Measurements from ENCODE around the gene SCGB3A2.
"Not testable (repeated sequence)": the region's sequence is repeated elsewhere in the genome, so short reads cannot be mapped to it uniquely, and the experiment has no call there.

The SCGB3A2 gene

DNA sequence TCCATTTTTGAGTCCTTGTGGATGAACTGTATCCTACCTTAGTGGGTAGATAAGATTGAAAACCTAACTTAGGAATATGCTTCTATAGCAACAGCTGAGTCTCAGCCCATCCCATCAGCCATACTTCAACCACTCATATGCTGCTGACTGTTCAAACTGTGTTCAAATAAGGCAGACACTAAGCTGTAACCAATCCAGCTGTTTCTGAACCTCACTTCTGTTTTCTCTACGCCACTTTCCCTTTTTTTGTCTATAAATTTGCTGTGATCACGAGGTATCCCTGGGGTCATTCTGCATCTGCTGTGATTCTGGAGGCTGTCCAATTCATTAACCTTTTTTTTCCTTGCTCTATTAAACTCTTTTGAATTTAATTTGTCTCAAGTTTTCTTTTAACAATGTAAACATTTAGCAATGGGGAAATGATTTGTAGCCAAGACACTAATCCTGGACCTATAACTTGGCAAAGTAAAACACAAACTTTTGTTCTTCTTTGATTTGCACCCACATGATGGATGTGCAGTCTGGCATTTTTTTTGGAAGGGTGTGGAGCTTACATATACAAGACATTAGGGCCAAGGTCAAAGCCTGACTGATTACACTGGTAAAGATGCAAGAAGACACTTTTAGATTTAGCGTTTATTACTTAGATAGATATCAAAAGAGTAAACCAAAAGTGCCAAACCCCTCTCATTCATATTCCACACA lies 14.9 kb upstream of the SCGB3A2 start:
- DNase-seq = no peak

DNA sequence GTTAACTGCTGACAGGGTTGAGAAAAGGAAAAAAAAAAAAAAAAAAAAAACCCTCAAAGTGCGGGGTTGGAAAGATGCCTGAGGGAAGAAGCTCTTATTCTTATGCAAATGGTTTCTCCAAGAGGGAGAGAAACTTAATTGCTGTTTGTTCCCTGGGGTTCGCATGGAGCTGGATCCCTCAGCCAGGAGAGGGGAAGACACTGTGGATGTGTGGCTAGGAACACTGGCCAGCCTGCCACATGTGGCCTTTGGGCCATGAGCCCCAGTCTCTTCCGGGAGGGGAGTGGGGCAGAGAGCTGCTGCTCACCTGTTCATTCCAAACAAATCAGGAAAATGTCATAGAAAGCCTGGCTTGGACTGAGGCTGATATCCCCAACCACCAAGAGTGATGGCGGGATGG lies 9.4 kb upstream of the SCGB3A2 start:
- no peak for DNase-seq

DNA sequence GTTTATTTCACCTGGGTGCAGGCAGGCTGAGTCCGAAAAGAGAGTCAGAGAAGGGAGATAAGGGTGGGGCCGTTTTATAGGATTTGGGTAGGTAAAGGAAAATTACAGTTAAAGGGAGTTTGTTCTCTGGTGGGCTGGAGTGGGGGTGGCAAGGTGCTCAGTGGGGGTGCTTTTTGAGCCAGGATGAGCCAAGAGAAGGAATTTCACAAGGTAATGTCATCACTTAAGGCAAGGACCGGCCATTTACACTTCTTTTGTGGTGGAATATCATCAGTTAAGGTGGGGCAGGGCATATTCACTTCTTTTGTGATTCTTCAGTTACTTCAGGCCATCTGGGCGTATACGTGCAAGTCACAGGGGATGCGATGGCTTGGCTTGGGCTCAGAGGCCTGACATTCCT lies 8.6 kb upstream of the SCGB3A2 start:
- DNase-seq = not testable (repeated sequence)

DNA sequence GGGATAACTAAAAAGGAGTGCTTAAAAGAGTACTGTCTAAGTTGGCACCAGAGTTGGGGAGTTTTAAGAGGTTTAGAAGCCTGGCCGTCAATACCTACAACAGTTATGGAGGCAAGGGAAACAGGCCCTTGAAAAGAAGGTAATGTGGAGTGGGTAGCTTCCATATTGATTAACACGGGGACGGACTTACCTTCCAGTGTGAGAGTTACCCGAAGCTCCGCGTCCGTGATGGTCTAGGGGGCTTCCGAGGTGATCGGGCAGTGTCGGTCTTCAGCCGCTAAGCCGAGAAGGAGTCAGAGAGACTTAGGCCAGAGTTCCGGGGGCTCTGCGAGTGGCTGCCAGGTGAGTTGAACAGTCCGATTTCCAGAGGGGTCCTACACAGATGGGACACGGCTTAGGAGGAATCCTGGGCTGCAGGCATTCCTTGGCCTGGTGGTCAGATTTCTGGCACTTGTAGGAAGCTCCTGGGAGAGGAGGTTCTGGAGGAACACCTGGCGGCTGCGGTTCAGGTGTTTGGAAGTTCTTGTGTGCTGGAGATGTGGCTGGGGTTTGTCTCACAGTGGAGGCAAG lies 6.4 kb upstream of the SCGB3A2 start:
- not testable (repeated sequence) for DNase-seq

DNA sequence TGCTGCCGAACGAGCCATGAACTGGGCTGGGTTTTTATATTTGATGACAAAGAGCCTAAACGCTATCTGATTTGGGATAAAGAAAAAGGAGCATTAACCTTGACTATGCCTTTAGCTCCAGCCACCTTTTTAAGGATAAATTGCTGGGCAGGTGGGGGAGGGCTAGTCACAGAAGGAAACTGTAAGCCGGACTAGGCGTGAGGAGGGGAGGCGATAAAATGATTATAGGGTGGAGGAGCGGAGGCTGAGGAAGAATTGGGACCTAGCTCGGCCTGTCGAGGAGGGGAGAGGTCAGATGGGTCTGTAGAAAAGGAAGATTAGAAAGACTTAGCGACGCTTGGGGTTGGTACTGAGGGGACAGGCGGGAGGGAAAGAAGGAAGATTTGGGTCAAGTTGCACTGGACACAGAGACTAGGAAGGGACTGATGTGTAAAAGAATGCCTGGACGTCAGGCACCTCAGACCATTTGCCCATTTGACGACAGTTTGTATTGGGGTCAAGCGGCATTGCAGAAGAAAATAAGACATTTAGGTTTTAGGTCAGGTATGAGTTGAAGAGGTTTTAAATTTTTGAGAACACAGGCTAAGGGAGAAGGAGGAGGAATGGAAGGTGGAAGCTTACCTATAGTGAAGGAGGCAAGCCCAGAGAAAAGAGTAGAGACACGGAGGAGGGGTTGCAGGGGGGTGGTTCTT lies 5.6 kb upstream of the SCGB3A2 start:
- not testable (repeated sequence) for DNase-seq

DNA sequence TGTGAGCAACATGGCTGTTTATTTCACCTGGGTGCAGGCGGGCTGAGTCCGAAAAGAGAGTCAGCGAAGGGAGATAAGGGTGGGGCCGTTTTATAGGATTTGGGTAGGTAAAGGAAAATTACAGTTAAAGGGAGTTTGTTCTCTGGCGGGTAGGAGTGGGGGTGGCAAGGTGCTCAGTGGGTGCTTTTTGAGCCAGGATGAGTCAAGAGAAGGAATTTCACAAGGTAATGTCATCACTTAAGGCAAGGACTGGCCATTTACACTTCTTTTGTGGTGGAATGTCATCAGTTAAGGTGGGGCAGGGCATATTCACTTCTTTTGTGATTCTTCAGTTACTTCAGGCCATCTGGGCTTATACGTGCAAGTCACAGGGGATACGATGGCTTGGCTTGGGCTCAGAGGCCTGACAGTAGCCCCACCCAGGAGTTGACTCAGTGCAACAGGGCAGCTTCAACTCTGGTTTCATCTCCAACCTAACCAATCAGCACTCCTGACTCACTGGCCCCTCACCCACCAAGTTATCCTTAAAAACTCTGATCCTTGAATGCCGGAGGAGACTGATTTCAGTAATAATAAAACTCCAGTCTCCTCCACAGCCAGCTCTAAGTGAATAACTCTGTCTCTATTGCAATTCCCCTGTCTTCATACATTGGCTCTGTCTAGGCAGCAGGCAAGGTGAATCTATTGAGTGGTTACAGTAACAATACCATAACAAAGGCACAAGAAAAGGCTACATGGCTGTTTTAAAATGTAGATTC lies 4.2 kb upstream of the SCGB3A2 start:
- DNase-seq = not testable (repeated sequence)

DNA sequence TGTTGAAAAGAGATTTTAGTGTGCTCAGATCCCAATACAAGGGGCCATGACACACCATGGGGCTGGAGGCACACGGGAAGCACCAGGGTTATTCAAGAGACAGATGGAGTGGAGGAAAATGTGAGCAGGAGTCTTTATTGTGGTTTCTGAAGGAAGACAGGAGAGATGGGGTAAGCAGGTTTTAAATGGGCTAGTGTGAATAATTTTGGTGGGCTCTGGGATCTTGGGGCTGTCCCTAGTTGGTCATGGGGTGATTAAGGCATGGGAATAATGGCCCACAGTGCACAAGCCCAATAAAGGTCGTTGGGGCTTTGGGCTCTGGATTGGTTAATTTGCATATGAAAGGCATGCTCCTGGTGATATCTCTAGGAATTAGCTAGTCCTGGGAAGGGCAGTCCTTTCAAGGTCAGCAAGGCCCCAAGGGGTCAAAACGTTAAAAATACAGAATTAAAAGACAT lies 3.6 kb upstream of the SCGB3A2 start:
- no peak for DNase-seq

DNA sequence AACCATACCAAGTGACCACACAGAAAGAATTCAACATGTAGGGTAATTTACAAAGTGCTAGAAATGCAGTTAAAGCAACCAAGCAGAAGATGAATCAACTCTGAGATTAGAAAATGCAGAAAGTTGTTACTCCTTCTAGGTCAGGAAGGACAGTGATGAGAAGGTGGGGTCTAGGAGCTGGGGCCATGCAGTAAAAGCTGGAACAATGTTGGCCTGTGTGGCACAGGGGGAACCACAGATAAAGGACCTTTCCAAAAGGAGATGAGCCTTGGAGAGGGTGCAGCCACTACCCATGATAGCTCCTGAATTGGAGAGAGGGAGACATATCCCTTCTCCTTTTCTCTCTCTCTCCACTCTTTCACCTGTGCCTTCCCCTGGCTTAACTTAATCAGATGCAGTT lies 2.4 kb upstream of the SCGB3A2 start:
- no peak for DNase-seq

DNA sequence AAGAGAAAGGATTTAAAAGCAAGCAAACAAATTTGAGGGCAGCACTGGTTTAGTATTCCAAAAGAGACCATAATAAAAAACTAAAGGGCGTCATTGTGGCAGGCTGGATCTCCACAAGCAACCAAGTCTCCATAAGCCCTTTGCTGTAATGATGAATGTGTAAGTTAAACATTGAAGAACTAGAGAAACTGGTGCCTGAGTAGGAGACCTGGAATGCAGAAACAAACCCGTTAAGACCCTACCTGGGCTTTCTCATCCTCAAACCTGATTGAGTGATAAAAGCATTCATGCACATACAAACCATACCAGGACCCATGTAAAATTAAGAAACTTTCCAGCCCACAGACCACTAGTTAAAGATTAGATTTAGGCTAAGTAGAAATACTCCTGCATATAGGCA lies 1.9 kb upstream of the SCGB3A2 start:
- no peak for DNase-seq

DNA sequence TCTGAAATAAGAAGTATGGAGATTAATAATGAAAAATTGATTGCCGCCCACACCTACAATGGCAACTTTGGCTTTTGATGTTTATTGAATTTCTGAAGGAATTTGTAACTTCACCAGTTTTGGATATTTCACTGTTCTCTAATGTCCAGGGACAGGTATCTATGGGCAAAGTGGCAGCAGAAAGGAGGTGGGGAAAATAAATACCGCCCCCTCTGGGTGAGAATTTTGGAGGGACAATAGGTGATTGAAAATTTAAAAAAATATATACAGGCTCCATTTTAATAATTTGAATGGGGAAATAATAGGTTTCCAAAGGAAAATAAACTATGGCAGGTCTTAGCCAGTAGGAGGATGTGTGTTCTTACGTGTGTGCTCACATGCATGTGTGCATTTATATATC lies 1.3 kb downstream of the SCGB3A2 start:
- no peak for DNase-seq

DNA sequence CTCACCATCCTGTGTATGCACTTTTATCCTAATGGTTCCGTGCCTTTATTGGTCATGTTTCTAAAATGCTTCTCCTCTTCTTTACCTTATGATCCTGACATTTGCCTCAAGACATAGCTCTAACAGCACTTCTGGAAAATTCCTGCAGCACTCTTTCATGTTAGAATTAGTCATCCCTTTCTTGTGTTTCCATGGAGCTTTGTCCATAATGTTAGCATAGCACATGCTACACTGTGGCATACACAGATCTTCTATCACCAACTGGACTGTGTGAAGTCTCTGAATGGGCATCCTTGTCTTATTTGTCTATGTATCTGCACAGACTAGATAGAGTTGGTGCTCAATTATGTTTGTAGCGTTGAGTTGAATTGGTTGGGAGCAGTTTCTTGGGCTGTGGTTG lies 2.0 kb downstream of the SCGB3A2 start:
- DNase-seq = no peak

DNA sequence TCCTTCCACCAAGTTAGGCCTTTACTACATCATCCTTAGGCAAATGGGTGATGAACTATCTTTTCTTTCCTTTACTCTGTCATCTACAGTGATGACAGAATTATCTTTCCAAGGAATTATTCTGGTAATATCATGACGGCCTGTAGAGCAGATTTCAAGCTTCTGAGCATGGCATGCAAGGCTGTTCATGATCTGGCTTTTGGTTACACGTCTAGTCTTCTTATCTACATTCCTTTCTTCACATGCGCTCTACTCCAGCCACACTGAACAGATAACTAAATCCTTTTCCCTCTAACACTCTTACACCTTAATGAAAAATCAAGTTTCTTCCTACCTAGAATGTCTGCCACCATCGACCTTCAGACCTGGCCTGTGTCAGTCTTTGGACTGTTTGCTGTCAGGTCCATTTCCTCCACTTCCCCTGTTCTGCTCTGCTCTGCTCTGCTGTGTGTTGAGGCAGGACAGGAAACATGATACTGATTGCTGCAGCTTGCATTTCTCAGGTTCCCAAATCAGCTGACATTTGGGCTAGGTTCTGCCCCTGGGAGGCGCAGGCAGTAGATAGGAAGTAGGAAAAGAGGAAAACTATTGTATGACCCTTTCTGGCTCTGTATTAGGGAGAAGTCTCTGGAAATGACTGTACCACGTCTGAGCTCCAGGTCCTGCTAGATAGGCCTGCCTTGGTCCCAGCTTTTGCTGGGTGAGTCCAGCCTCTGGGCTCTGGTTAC lies 4.2 kb downstream of the SCGB3A2 start:
- no peak for DNase-seq

DNA sequence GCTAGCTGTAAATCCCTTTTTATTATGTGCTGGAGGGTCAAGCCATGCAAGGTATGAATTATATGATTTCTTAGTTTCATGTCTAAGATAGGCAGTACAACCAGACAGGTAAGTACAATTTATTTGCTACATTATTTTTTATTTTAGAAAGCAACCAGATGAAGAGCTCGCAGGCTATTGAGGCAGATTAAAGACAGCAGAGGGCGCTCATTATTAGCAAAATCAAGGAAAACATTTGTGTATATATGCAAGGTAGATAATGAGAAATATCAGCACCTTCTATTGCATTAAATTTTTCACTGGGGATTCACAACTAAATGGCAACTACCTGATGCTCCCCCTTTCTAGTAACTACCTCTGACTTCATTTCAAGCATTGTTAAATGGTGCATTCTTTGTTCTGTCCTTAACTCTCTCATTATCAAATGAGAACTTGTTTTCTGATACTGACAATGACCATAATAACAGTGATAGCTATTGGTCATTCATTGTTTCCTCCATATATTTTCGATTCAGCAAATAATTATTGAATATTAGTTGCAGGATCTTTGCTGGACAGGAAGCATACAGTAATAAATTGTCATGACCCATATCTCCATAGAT lies 8.6 kb downstream of the SCGB3A2 start:
- DNase-seq = peak; percentile 21

DNA sequence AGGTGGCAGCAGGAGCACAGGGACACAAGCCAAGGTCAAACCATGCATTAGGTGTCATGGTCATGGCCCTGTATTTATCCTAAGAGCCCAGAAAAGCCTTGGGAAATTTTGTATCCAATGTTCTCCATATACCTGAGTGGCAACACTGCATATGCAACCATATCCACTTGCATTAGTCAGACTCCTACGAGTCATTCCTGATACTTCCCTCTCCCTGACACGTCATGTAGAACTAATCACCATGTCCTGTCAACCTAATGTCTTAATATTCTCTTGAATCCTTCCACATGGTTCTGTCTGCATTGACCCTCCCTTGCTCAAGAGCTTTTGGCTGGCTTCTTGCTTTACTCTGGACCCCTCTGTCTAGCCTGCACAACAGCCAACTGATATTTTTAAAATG lies 9.4 kb downstream of the SCGB3A2 start:
- no peak for DNase-seq

DNA sequence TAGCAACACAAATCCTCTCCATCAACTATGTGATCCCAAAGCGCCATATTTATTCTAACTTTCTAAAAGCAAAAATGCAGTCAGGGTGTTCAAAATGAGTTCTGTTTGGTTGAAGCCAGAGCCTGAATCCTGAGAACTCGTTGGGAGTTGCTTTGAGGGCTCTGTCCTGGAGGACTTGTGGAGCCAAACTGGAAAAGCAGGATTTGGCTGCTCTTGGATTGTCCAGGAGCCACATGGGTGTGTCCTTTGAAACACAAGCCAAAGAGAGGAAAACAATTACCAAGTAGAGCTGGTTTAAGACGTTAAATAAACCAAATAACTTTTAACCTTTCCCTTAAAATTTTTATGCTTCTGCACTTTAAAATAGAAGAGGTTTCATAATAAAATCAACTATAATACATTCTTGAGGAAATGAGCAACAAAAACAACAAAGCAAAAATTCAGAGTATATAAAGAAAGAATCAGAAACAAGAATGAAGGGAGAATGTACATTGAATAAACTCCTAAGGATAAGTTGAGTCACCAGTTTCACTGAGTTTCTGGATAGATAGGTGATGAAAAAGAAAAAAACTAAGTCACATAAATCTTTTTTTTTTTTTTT lies 14.3 kb downstream of the SCGB3A2 start:
- DNase-seq = no peak

DNA sequence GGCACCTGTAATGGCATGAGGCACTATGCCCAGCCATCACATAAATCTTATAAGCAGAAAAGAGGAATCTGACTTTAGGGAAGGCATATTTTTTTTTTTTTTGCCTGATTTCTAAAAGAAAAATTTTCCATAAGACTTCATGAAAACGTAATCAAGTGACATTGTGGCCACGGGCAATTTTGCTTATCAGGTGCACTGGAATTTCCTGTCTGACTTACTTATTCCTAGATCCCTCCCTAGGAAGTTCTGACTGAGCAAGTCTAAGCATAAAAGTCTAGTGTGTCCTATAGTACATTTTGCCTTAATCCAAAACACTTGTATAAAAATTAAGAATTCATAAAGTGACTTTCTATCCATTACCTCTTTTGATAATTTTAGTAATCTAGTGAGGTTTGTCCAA lies 15.3 kb downstream of the SCGB3A2 start:
- no peak for DNase-seq

DNA sequence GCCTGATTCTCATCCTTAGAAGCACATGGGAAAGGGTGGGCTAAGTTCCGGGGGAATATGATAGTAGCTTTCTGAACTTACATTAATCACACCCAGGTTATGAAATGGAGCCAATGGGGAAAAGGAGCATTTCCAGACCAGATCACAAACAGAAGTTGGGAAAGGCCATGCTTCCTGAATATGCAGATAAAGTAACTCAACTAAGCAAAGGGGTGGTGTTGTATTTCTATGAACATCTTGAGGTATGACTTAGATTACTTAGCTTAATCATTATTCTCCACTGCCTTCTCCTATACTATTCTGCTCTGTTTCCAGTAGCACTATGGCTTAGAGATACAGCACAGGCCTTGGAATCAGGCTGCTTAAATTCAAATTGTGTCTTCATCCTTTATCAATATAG lies 17.4 kb downstream of the SCGB3A2 start:
- DNase-seq = no peak

DNA sequence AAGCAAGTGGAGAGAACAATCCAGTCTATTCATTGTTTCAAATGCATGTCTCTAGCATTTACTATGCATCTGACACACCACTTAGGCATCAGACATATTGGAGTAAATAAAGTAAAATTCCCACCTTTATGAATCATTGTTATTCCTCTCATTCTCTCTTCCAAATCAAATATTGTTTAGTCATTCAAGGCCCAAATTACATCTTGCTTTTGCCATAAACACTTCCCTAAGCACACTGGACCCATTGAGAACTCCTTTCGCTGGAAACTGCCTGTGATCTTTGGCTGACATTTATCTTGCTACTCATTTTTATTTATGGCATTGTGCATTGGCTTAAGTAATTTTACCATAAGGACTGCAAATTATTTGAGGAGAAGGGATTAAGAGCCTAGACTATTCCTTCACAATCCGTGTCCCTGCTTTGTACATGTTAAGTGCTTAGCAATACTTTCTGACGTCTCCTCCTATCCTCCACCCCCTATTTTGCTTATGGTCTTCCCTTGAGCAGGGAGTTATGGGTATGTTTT lies 20.4 kb downstream of the SCGB3A2 start:
- no peak for DNase-seq

DNA sequence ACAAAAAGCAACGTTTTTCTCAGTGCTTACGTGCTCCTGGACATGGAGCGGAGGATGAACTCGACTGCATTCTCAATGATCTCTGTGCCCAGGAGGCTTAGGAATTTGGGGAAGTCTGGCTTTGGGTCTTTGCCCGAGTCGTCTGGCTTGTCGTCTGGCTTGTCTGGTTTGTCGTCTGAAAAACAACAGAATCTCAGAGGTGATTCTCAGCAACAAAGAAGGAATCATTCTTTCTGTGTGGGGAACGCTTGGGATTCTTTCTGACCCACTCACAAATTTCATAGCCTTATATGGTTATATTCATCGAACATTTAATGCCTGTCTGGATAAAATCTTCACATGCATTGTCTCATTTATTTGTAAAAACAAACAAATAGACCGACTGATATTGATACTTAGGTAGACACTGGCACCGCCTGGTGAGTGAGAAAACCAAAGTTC lies 23.1 kb downstream of the SCGB3A2 start:
- DNase-seq = no peak

DNA sequence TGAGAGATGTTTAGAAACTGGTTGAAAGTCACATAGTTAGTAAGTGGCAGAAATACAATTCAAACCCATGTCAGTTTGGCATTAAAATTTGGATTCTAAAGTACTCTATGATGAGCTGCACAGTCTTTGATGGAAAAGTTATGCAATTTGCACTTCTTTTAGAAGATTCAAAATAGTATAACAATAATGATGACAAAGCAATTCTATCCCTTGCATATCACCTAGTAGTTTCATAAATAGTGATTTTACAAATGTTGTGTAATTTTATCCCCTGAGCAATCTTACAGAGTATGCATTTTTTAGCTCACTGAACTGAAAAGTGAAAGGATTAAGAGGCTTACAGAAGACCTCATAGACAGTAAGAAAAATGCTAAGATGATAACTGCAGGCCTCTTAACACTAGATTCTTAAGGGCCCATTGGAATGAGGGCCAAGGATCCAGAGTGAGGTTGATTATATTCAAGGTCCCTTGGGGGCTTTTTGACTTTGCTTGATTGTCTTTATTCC lies 24.2 kb downstream of the SCGB3A2 start:
- DNase-seq = no peak

DNA sequence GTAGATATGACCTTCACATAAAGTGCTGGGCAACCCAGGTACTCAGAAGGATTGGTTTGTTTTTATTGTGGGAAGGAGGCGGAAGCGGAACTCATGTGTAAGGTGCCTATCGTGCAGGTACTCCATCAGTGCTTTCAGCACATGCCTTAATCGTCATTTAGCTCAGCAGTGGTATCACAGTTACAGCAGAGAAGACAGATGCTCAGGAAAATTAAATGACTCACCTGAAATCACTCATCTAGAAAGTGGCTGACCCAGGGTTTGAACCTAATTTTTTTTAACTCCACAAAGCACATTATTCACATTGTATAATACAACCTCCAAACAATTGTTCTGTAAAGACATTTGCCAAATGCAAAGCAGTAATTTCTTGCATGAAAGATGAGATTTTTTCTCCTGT lies 25.6 kb downstream of the SCGB3A2 start:
- no peak for DNase-seq
